K562 (cell line): ENCODE results near the gene PPIA. TPM values are rescaled to one million over a fixed set of nuclear protein-coding genes. Genes with fewer than 3 reads are reported as not detected.
A peak's percentile ranks its signal among the peaks of the same experiment; 100 is the strongest.

Experiments
- ATAC-seq: fragments of 200-7000 bp; cut with Tn5 transposase; 3 replicates; pipeline ENCODE4 v1.9.1; 2020; ENCODE audit warnings: moderate library complexity
- BruUV-seq: library from RNA; stranded (reverse); fragments of 400-500 nt; replicated peaks from 2 replicates; lab custom pipeline; 2021; lab: Mats Ljungman, UMichigan
- CTCF ChIA-PET: fragments of 300-600 bp; formaldehyde crosslinking; extraction: SDS; loops from one replicate; lab custom pipeline; 2021; ENCODE audit warnings: low intra/inter-chr PET ratio; lab: Yijun Ruan, JAX
- POLR2A ChIA-PET: fragments of 300-600, 350-650 bp; sonication (Branson Sonifier 250); formaldehyde crosslinking; extraction: SDS; loops from one replicate; lab custom pipeline; 2021; ENCODE audit warnings: antibody characterized with exemption, inconsistent platforms; lab: Yijun Ruan, JAX
- DNase-seq, 4 experiments: peaks; one replicate each; pipeline versions ENCODE4 v3.0.0 to v3.0.0-alpha.2; 2011 to 2018; ENCODE audit warnings: low spot score in 3 of 4, mixed read lengths in 3 of 4; ENCODE audit errors: extremely low read depth in 1 of 4
- FAIRE-seq: peaks from 2 replicates; lab custom pipeline; 2011; peaks lifted over from hg19 to GRCh38; lab: Jason Lieb, UNC
- H2AFZ ChIP-seq: 2 replicates; pipeline ENCODE4 v1.6.0; 2011; ENCODE audit warnings: low read depth, low read length, control low read depth, inconsistent platforms
- H3K27ac ChIP-seq: fragments of 200-600 bp; 3 replicates; pipeline ENCODE4 v1.8.0; 2011; ENCODE audit warnings: low read depth, mild to moderate bottlenecking, control low read depth, inconsistent platforms, low read length, moderate library complexity, mixed read lengths; ENCODE audit errors: extremely low read depth
- H3K27me3 ChIP-seq, 2 experiments: fragments of 300-600 bp in 1 of 2; 2 replicates in 1 of 2; 3 replicates in 1 of 2; pipeline versions ENCODE4 v1.6.0 to v1.8.0; 2011; ENCODE audit warnings: inconsistent platforms in 2 of 2, low read length in 2 of 2, mild to moderate bottlenecking in 1 of 2, mixed read lengths in 1 of 2, moderate library complexity in 1 of 2; ENCODE audit not compliant: control insufficient read depth in 2 of 2, insufficient read depth in 2 of 2
- H3K36me3 ChIP-seq: fragments of 300-600 bp; 3 replicates; pipeline ENCODE4 v1.8.0; 2011; ENCODE audit warnings: mild to moderate bottlenecking, low read length, inconsistent platforms; ENCODE audit not compliant: control insufficient read depth, insufficient read depth
- H3K4me1 ChIP-seq, 2 experiments: fragments of 200-600 bp in 1 of 2; replicated peaks in 1 of 2; 2 replicates in 1 of 2; 3 replicates in 1 of 2; pipeline versions ENCODE4 v1.5.1 to v1.8.0; 2011; ENCODE audit warnings: inconsistent platforms in 2 of 2, low read length in 2 of 2, mild to moderate bottlenecking in 1 of 2, mixed read lengths in 1 of 2, moderate library complexity in 1 of 2; ENCODE audit not compliant: control insufficient read depth in 2 of 2, insufficient read depth in 2 of 2
- H3K4me2 ChIP-seq: 2 replicates; pipeline ENCODE4 v1.6.1; 2011; ENCODE audit warnings: low read length, control low read depth, inconsistent platforms, mixed read lengths; ENCODE audit not compliant: insufficient read depth
- H3K4me3 ChIP-seq: fragments of 200-600 bp; sonication (generic), shearing (Covaris generic); 2 replicates; pipeline ENCODE4 v1.5.1; 2016; ENCODE audit warnings: control low read depth, inconsistent platforms
- H3K79me2 ChIP-seq: fragments of 200-600 bp; 3 replicates; pipeline ENCODE4 v1.8.0; 2011; ENCODE audit warnings: low read length, inconsistent platforms; ENCODE audit not compliant: control insufficient read depth, insufficient read depth
- H3K9ac ChIP-seq, 2 experiments: 2 replicates each; pipeline versions ENCODE4 v1.6.0 to v1.6.1; 2011; ENCODE audit warnings: low read depth in 2 of 2, low read length in 2 of 2, control low read depth in 1 of 2, inconsistent platforms in 1 of 2, mild to moderate bottlenecking in 1 of 2, mixed read lengths in 1 of 2; ENCODE audit not compliant: insufficient read depth in 1 of 2
- H3K9me1 ChIP-seq: one replicate; pipeline ENCODE4 v1.6.0; 2011; ENCODE audit warnings: inconsistent platforms, mild to moderate bottlenecking, low read length, moderate library complexity; ENCODE audit not compliant: control insufficient read depth, insufficient read depth
- H3K9me3 ChIP-seq: replicated peaks from 2 replicates; pipeline ENCODE4 v1.5.1; 2011; ENCODE audit warnings: low read depth, low read length, inconsistent platforms; ENCODE audit not compliant: control insufficient read depth, insufficient read depth
- H4K20me1 ChIP-seq: replicated peaks from 2 replicates; pipeline ENCODE4 v1.6.1; 2011; ENCODE audit warnings: low read length, inconsistent platforms, mixed read lengths; ENCODE audit not compliant: control insufficient read depth, insufficient read depth
- ASH1L ChIP-seq: fragments of 450-650 bp; IDR thresholded peaks from 2 replicates; pipeline ENCODE4 v1.6.1; 2018; ENCODE audit warnings: borderline replicate concordance, mild to moderate bottlenecking, low read depth; ENCODE audit not compliant: partially characterized antibody
- ELF4 ChIP-seq: fragments of 450-650 bp; formaldehyde crosslinking; IDR thresholded peaks from 2 replicates; pipeline ENCODE4 v1.4.0; 2022; ENCODE audit warnings: missing genetic modification characterization
- HDAC8 ChIP-seq: fragments of 450-650 bp; IDR thresholded peaks from 2 replicates; pipeline ENCODE4 v1.6.1; 2016; ENCODE audit warnings: mild to moderate bottlenecking, missing genetic modification characterization, moderate library complexity, missing compliant biosample characterization
- HNRNPH1 ChIP-seq: fragments of 200-400 bp; formaldehyde crosslinking; optimal IDR thresholded peaks from 2 replicates; pipeline ENCODE3; 2017; ENCODE audit warnings: low read depth, mild to moderate bottlenecking, low read length, moderate library complexity
- MBD2 ChIP-seq: sonication (generic); IDR thresholded peaks from 2 replicates; pipeline ENCODE4 v1.6.1; 2016; ENCODE audit warnings: low read depth, borderline replicate concordance
- MCM7 ChIP-seq, 2 experiments: fragments of 450-650 bp; IDR thresholded peaks; 2 replicates each; pipeline ENCODE4 v1.6.1; 2016 to 2018
- PML ChIP-seq: IDR thresholded peaks from 2 replicates; pipeline ENCODE4 v1.6.1; 2012; ENCODE audit warnings: low read length, inconsistent platforms
- RAD51 ChIP-seq: fragments of 450-650 bp; IDR thresholded peaks from 2 replicates; pipeline ENCODE4 v1.7.1; 2016; ENCODE audit warnings: low read depth, mild to moderate bottlenecking, borderline replicate concordance
- TBP ChIP-seq: optimal IDR thresholded peaks from 2 replicates; pipeline ENCODE3; 2011; ENCODE audit warnings: low read depth, low read length, improper control_type of control experiment
- ZNF165 ChIP-seq: fragments of 250-450 bp; sonication (Bioruptor Pico); IDR thresholded peaks from 2 replicates; pipeline ENCODE4 v1.4.0; 2020; ENCODE audit warnings: borderline replicate concordance
- WGBS: fragments of 100-300 bp; shearing (Covaris generic); methylation state at CpG from one replicate; pipeline ENCODE4 v1.1.6; 2016; ENCODE audit warnings: low coverage, mixed read lengths; ENCODE audit not compliant: insufficient coverage; ENCODE audit errors: missing lambda C conversion rate; 5-methylcytosine and 5-hydroxymethylcytosine counted together
- in situ Hi-C: fragments of 300-500 bp; cut with MboI; formaldehyde crosslinking; loops from 4 replicates; pipeline ENCODE4 v1.15.0; 2018; ENCODE audit warnings: inconsistent platforms, mixed read lengths
- intact Hi-C: fragments of 100-400 bp; cut with micrococcal nuclease; formaldehyde crosslinking; loops from 2 replicates; pipeline ENCODE4 v1.14.2; 2022
- polyA plus RNA-seq, 8 experiments: library from polyadenylated mRNA; depleted of rRNA in 4 of 8; stranded (reverse) in 5 of 8; unstranded in 3 of 8; fragments of >200 nt; fragmentation: Nextera tagmentation in 2 of 8; fragmentation: Illumina TruSeq in 1 of 8; extraction: Ambion mirVana in 2 of 8; extraction: Trizol in 1 of 8; gene quantifications; 2 replicates each; pipeline versions ENCODE4 v1.2.1 to v1.2.3, GENCODE V29; 2011 to 2014; ENCODE audit warnings: inconsistent platforms in 1 of 8, missing spikeins in 1 of 8
- total RNA-seq, 7 experiments: library from RNA; depleted of rRNA in 6 of 7; stranded (reverse); fragments of >200 nt in 6 of 7; fragmentation: Illumina TruSeq in 2 of 7; extraction: Trizol in 2 of 7; gene quantifications; 2 replicates each; pipeline versions ENCODE4 v1.2.1 to v1.2.3, GENCODE V29; 2011 to 2021; ENCODE audit warnings: low replicate concordance in 1 of 7
- TF ChIP-seq, protein P1 (sequence below), 2 experiments: IDR thresholded peaks; 2 replicates each; pipeline ENCODE4 v1.6.1; 2012; ENCODE audit warnings: improper control_type of control experiment in 2 of 2, low read depth in 2 of 2, low read length in 2 of 2, borderline replicate concordance in 1 of 2
- TF ChIP-seq, protein P2 (sequence below): fragments of 450-650 bp; IDR thresholded peaks from 2 replicates; pipeline ENCODE4 v1.6.1; 2018; ENCODE audit warnings: mild to moderate bottlenecking, low read depth; ENCODE audit not compliant: partially characterized antibody
- TF ChIP-seq, protein P3 (sequence below), 2 experiments: fragments of 450-650 bp; conservative IDR thresholded peaks; 2 replicates each; pipeline ENCODE4 v1.6.1; 2017; ENCODE audit warnings: mild to moderate bottlenecking in 2 of 2, moderate library complexity in 2 of 2
- TF ChIP-seq, protein P4 (sequence below): fragments of 450-650 bp; IDR thresholded peaks from 2 replicates; pipeline ENCODE4 v1.6.1; 2016; ENCODE audit warnings: missing biosample characterization, missing genetic modification characterization

Gene PPIA
- total and polyA plus RNA-seq, 9 of the 15 experiments (the other 6 are each of a cell fraction or from before 2014, with no cell fraction given) = 2,583 to 7,504 (median 3,973) TPM

DNA sequence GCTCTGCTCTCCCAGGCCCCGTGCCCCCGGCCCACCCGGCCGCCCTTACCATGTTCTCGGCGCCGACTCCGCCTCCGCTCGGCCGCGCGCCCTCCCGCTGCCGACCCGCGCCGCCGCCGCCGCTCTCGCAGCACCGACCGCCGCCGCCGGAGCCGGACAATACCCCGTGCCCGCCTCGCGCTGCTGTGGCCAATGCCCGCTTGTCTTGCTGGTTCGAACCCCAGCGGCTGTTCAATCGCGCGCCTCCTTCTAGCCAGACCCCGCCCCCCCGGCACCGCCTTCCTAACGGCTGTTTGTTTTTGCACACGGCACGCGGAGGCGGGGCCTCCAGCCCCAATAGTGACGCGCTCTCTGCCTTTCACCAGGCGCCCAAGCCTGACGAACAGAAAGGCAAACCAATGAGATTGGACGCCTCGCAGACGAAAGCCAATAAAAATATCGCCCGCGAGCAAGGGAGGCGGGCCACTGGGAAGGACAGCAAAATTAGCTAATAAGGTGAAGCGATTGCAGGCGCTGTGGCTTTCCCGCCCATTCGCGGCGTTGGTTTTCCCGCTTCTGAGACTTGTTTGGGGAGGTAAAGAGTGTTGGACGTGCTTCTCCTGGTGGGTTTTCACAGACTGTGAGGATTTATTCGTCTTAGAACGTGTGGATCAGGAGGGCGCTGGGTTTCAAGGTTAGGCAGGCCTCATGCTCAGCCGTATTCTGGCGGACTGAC, 51.6 kb downstream of the PPIA start, which contains the start of gene H2AZ2:
Gene H2AZ2 (minus strand): TSS at position 168 of the 715 bp plus-strand sequence. CDS start 116 bp downstream, at position 52.
- Histone ChIP-seq H3K9me1 (no peaks in the 10 kb centered on the region), H3K27ac (peak within 1 kb of the TSS; percentile 100), H3K4me1 (peaks cover 15% of the 10 kb centered on the region in 2 experiments; a peak in 4 of 5 replicates), H3K9me3 (no peaks in the 10 kb centered on the region), H3K9ac (peak within 1 kb of the TSS; percentile 99 to 100), H3K4me3 (peak within 1 kb of the TSS; percentile 72), H2AFZ (peak within 1 kb of the TSS; percentile 95), H3K79me2 (peaks cover 60% of the 10 kb centered on the region), H3K4me2 (peak within 1 kb of the TSS; percentile 92), H4K20me1 (peaks cover 15% of the 10 kb centered on the region; the same call in 1 of the 2 replicates), H3K36me3 (peaks cover 15% of the 10 kb centered on the region), H3K27me3 (no peaks in the 10 kb centered on the region)
- CTCF ChIA-PET = interaction anchor here (1.7 kb wide), 1 partner anchor 261 kb away, joined by 9 read pairs; no protein-coding TSS in a partner anchor
- peak; percentile 97 to 100 (median 98) for DNase-seq
- under 1% methylated on average over 54 of the region's 70 CpGs for WGBS
- BruUV-seq = no TSS peak
- peak; percentile 88 for ATAC-seq
- in situ Hi-C loops (no loop called here), intact Hi-C loops (loop anchor here (1.0 to 10.0 kb wide), 6 partner anchors 37 to 260 kb away; partner anchors contain the start of genes OGDH, PPIA, PURB and ZMIZ2)
- peak; percentile 96 for FAIRE-seq
- POLR2A ChIA-PET = interaction anchor here (0.6 to 4.3 kb wide), 37 partner anchors 8 to 325 kb away, joined by 3 to 43 read pairs (median 4); partner anchors contain the start of genes OGDH, PURB, TBRG4 and TMED4
- peak; percentile 100 for TF ChIP-seq MBD2
- peak; percentile 89 for TF ChIP-seq TBP
- TF ChIP-seq, protein P1, sequence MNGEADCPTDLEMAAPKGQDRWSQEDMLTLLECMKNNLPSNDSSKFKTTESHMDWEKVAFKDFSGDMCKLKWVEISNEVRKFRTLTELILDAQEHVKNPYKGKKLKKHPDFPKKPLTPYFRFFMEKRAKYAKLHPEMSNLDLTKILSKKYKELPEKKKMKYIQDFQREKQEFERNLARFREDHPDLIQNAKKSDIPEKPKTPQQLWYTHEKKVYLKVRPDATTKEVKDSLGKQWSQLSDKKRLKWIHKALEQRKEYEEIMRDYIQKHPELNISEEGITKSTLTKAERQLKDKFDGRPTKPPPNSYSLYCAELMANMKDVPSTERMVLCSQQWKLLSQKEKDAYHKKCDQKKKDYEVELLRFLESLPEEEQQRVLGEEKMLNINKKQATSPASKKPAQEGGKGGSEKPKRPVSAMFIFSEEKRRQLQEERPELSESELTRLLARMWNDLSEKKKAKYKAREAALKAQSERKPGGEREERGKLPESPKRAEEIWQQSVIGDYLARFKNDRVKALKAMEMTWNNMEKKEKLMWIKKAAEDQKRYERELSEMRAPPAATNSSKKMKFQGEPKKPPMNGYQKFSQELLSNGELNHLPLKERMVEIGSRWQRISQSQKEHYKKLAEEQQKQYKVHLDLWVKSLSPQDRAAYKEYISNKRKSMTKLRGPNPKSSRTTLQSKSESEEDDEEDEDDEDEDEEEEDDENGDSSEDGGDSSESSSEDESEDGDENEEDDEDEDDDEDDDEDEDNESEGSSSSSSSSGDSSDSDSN (IDR thresholded peaks at IDR 0.05; ENCODE audit: borderline replicate concordance in 1 of 2, low read depth in 2 of 2, low read length in 2 of 2) = 0 out of 4 replicates have a peak, but pooled peaks of 1 of the 2 experiments have one; percentile 31
- TF ChIP-seq MCM7 (IDR thresholded peaks at IDR 0.05) = no peak
- TF ChIP-seq ZNF165 (CRISPR knock-in tag) = no peak
- TF ChIP-seq, protein P2, sequence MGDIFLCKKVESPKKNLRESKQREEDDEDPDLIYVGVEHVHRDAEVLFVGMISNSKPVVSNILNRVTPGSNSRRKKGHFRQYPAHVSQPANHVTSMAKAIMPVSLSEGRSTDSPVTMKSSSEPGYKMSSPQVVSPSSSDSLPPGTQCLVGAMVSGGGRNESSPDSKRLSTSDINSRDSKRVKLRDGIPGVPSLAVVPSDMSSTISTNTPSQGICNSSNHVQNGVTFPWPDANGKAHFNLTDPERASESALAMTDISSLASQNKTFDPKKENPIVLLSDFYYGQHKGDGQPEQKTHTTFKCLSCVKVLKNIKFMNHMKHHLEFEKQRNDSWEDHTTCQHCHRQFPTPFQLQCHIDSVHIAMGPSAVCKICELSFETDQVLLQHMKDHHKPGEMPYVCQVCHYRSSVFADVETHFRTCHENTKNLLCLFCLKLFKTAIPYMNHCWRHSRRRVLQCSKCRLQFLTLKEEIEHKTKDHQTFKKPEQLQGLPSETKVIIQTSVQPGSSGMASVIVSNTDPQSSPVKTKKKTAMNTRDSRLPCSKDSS = no peak
- TF ChIP-seq, protein P3, sequence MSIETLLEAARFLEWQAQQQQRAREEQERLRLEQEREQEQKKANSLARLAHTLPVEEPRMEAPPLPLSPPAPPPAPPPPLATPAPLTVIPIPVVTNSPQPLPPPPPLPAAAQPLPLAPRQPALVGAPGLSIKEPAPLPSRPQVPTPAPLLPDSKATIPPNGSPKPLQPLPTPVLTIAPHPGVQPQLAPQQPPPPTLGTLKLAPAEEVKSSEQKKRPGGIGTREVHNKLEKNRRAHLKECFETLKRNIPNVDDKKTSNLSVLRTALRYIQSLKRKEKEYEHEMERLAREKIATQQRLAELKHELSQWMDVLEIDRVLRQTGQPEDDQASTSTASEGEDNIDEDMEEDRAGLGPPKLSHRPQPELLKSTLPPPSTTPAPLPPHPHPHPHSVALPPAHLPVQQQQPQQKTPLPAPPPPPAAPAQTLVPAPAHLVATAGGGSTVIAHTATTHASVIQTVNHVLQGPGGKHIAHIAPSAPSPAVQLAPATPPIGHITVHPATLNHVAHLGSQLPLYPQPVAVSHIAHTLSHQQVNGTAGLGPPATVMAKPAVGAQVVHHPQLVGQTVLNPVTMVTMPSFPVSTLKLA (conservative IDR thresholded peaks at IDR 0.05) = peak; percentile 72 to 80
- TF ChIP-seq RAD51 = no peak
- TF ChIP-seq HNRNPH1 = no peak
- TF ChIP-seq, protein P4, sequence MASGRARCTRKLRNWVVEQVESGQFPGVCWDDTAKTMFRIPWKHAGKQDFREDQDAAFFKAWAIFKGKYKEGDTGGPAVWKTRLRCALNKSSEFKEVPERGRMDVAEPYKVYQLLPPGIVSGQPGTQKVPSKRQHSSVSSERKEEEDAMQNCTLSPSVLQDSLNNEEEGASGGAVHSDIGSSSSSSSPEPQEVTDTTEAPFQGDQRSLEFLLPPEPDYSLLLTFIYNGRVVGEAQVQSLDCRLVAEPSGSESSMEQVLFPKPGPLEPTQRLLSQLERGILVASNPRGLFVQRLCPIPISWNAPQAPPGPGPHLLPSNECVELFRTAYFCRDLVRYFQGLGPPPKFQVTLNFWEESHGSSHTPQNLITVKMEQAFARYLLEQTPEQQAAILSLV (tag) = no peak
- TF ChIP-seq ASH1L = peak; percentile 99
- TF ChIP-seq ELF4 (CRISPR knock-in tag) = peak; percentile 52; the same call in 1 of the 2 replicates
- peak; percentile 88 for TF ChIP-seq PML
- TF ChIP-seq HDAC8 (tag) = no peak; the same call in 1 of the 2 replicates
